Measurements from ENCODE around the gene FOLR2. TPM values are rescaled to one million over a fixed set of nuclear protein-coding genes. Genes with fewer than 3 reads are reported as not detected.
"Not testable (repeated sequence)": the region's sequence is repeated elsewhere in the genome, so short reads cannot be mapped to it uniquely, and the experiment has no call there.

FOLR2 gene
- total RNA-seq, 4 donors from 2014 or later: 6.4 to 16.1 (median 8.6) TPM; not detected in 1

DNA sequence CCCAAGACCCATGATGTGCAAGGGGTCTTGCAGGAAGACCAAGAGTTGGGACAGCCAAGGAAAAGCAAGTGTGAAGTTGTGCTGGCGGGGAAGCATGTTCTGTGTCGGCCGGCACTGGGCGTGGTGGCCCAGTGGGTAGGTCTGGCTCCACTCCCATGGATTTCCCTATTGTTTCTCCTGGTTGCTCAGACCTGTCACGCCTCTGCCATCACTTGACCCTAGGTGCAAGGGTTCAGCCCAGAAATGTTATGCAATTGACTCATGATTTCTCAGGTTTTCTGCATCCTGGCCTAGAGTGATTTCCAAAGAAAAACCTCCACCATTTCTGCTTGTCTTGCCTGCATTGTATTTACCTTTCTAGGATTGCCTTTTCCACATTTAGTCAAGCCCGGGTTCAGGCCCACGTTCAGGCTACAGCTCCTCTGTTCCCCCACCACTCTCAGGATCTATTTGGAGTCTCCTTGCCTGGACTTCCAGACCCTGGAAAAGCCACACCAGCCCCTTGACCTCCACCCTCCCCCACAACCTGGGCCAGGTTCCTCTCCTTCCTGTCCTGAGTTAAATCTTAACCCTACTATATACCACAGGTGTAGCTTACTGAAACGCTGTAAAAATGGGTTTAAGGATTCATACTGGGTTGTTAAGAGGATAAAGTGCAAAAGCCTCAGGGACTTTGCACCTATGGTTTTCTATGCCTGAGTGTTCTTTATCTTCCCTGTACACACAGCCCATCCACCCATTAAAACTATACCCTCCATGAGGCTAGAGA is 42.1 kb upstream of the FOLR2 start:
- in situ Hi-C loops (cut with MboI; ENCODE audit: low pct_ligation_motif_present in 1 of 4, low pct_unique_long_range_greater_than_20kb in 1 of 4, low sequenced_read_pairs in 3 of 4): no loop called here
- Histone ChIP-seq H3K4me1 (peaks cover 0 to 39% (median 7%) of the 10 kb centered on the region in 4 donors), H3K36me3 (no peaks in the 10 kb centered on the region), H3K27ac (peak overlapping the region; percentile 74 to 81 (median 78)), H3K27me3 (no peaks in the 10 kb centered on the region), H3K4me3 (no peak overlapping the region), H3K9me3 (no peaks in the 10 kb centered on the region)
- WGBS, 2 donors (ENCODE audit: low coverage in 1 of 2): 49 to 50% methylated on average over 2 to 8 of the region's 8 CpGs
- intact Hi-C loops (cut with DNase I; ENCODE audit: low total_unique reads): no loop called here
- DNase-seq: peak; percentile 78
- TF ChIP-seq POLR2AphosphoS5 (IDR thresholded peaks at IDR 0.05): peak in 1 of 3 donors; percentile 13
- no peak for TF ChIP-seq EP300 (IDR thresholded peaks at IDR 0.05; ENCODE audit: low read depth)

DNA sequence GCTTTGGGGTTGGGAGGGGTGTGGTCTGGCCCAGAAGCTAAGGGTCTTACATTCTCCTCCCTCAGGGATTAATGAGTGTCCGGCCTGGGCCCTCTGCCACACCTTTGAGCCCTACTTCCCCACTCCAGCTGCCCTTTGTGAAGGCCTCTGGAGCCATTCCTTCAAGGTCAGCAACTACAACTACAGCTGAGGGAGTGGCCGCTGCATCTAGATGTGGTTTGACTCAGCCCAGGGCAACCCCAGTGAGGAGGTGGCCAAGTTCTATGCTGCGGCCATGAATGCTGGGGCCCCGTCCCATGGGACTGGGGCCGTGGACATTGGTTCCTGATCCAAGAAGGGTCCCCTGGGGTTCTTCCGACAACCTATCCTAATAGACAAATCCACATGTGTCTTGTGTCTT is 38.9 kb upstream of the FOLR2 start:
- no peaks in the 10 kb centered on the region for H3K27me3 ChIP-seq
- peaks cover 0 to 25% (median 2%) of the 10 kb centered on the region in 4 donors for H3K4me1 ChIP-seq
- no peak for TF ChIP-seq POLR2AphosphoS5 (IDR thresholded peaks at IDR 0.05)
- no peak for TF ChIP-seq EP300 (IDR thresholded peaks at IDR 0.05; ENCODE audit: low read depth)
- WGBS, 2 donors (ENCODE audit: low coverage in 1 of 2): 90% methylated on average over 6 of the region's 6 CpGs; no CpG with 5 or more reads in 1 of the 2 donors
- no peak overlapping the region for H3K4me3 ChIP-seq
- no peak overlapping the region for H3K27ac ChIP-seq
- DNase-seq: no peak
- no peaks in the 10 kb centered on the region for H3K36me3 ChIP-seq
- H3K9me3 ChIP-seq: no peaks in the 10 kb centered on the region
- intact Hi-C loops (cut with DNase I; ENCODE audit: low total_unique reads): no loop called here
- in situ Hi-C loops (cut with MboI; ENCODE audit: low pct_ligation_motif_present in 1 of 4, low pct_unique_long_range_greater_than_20kb in 1 of 4, low sequenced_read_pairs in 3 of 4): no loop called here

DNA sequence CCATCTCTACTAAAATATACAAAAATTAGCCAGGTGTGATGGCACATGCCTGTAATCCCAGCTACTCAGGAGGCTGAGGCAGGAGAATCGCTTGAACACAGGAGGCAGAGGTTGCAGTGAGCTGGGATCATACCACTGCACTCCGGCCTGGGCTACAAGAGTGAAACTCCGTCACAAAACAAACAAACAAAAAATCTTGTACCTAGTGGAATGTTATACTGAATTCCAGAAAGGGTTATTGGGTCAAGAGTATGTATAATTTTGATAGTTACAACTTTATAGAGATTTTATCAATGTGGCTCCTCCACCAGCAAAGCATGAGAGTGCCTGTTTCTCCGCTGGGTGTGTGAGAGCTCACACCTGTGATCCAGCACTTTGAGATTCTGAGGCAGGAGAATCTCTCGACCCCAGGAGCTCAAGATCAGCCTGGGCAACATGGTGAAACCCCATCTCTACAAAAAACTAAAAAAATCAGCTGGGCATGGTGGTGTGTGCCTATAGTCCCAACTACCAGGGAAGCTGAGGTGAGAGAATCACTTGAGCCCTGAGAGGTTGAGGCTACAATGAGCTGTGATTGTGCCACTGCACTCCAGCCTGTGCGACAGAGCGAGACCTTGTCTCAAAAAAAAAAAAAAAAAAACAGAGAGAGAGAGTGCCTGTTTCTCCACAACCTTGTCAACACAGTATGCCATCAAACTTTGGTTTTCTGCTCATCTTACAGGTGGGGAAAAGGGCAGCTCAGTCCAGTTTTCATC is 37.4 kb upstream of the FOLR2 start:
- H3K4me3 ChIP-seq: no peak overlapping the region
- no peak for TF ChIP-seq EP300 (IDR thresholded peaks at IDR 0.05; ENCODE audit: low read depth)
- TF ChIP-seq POLR2A (IDR thresholded peaks at IDR 0.05): no peak
- TF ChIP-seq, protein P1, sequence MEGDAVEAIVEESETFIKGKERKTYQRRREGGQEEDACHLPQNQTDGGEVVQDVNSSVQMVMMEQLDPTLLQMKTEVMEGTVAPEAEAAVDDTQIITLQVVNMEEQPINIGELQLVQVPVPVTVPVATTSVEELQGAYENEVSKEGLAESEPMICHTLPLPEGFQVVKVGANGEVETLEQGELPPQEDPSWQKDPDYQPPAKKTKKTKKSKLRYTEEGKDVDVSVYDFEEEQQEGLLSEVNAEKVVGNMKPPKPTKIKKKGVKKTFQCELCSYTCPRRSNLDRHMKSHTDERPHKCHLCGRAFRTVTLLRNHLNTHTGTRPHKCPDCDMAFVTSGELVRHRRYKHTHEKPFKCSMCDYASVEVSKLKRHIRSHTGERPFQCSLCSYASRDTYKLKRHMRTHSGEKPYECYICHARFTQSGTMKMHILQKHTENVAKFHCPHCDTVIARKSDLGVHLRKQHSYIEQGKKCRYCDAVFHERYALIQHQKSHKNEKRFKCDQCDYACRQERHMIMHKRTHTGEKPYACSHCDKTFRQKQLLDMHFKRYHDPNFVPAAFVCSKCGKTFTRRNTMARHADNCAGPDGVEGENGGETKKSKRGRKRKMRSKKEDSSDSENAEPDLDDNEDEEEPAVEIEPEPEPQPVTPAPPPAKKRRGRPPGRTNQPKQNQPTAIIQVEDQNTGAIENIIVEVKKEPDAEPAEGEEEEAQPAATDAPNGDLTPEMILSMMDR (IDR thresholded peaks at IDR 0.05): no peak
- no peak for TF ChIP-seq POLR2AphosphoS5 (IDR thresholded peaks at IDR 0.05)
- WGBS, 2 donors (ENCODE audit: low coverage in 1 of 2): 85 to 90% methylated on average over 4 to 7 of the region's 7 CpGs

DNA sequence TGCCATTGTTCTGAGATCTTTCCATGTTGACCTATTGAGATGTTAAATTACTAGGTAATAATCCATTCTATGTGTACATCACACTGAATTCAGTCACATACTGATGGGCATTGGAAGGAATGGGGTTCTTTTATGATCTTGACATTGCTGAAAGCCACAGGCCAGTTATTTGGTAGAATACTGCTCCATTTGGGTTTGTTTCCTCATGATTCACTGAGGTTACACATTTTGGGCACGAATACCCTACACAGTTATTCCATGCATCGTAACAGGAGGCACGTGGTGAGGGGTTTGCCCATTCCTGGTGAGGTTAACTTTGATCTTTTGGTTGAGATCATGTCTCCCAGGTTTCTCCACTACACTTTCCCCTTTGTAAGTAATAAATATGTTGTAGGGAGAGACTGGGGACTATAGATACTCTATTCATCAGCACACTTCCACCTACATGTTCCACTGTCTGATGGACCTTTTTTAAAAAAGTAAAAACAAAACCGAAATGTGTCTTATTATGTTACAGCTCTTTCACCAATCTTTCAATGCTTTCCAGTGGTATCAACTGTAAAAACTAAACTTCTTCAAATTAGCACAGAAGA is 36.7 kb upstream of the FOLR2 start:
- 44 to 81% methylated on average over 4 of the region's 4 CpGs for WGBS, 2 donors (ENCODE audit: low coverage in 1 of 2)
- Histone ChIP-seq H3K4me3 (no peak overlapping the region), H3K27ac (no peak overlapping the region), H3K9me3 (no peaks in the 10 kb centered on the region), H3K27me3 (no peaks in the 10 kb centered on the region), H3K36me3 (no peaks in the 10 kb centered on the region), H3K4me1 (peaks cover 0 to 9% (median 2%) of the 10 kb centered on the region in 4 donors)
- no peak for TF ChIP-seq POLR2AphosphoS5 (IDR thresholded peaks at IDR 0.05)
- TF ChIP-seq, protein P1 (IDR thresholded peaks at IDR 0.05): no peak
- no peak for TF ChIP-seq POLR2A (IDR thresholded peaks at IDR 0.05)
- TF ChIP-seq EP300 (IDR thresholded peaks at IDR 0.05; ENCODE audit: low read depth): no peak
- DNase-seq: no peak
- intact Hi-C loops (cut with DNase I; ENCODE audit: low total_unique reads) (no loop called here), in situ Hi-C loops (cut with MboI; ENCODE audit: low pct_ligation_motif_present in 1 of 4, low pct_unique_long_range_greater_than_20kb in 1 of 4, low sequenced_read_pairs in 3 of 4) (no loop called here)

More for the DNA sequence above, 37.4 kb upstream of the FOLR2 start:
- Histone ChIP-seq H3K27ac (no peak overlapping the region), H3K27me3 (no peaks in the 10 kb centered on the region), H3K36me3 (no peaks in the 10 kb centered on the region), H3K4me1 (peaks cover 0 to 13% (median 2%) of the 10 kb centered on the region in 4 donors), H3K9me3 (no peaks in the 10 kb centered on the region)
- no peak for DNase-seq
- intact Hi-C loops (cut with DNase I; ENCODE audit: low total_unique reads) (no loop called here), in situ Hi-C loops (cut with MboI; ENCODE audit: low pct_ligation_motif_present in 1 of 4, low pct_unique_long_range_greater_than_20kb in 1 of 4, low sequenced_read_pairs in 3 of 4) (no loop called here)

DNA sequence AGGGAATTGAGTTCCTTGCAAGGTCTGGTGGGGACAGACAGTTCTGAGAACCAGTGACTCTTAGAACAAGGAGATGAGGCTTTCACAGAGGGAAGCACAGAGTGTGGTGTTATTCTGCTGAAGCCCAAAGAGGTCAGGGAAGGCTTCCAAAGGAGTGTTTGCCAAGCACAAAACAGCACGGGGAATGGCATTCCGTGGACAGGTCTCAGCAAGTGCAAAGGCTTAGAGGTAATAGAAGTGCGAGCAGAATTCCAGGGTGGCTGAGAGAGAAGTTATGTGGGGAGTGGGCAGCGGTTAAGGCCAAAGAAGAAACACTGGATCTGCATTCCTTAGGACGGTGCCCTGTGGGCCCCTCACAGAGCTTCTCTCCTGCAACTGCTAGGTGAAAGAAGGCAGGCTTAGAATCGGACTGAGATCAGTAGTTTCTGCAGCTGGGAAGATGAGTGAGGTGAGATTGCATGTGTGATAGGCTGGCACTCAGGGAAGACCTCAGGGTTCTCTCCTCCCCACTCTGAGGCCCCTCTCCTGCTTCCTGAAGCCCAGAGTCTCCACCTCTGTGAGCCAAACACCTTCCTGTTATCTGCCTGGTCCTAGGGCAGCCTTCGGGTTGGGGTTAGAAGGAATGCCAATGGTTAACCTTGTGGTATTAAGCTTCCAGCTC is 35.6 kb upstream of the FOLR2 start:
- H3K4me3 ChIP-seq; H3K9me3 ChIP-seq; H3K4me1 ChIP-seq; H3K36me3 ChIP-seq; in situ Hi-C loops (cut with MboI; ENCODE audit: low pct_ligation_motif_present in 1 of 4, low pct_unique_long_range_greater_than_20kb in 1 of 4, low sequenced_read_pairs in 3 of 4); H3K27me3 ChIP-seq; H3K27ac ChIP-seq; intact Hi-C loops (cut with DNase I; ENCODE audit: low total_unique reads); DNase-seq: not testable (repeated sequence)
- 41 to 75% methylated on average over 2 to 6 of the region's 7 CpGs for WGBS, 2 donors (ENCODE audit: low coverage in 1 of 2)
